ENCODE measurements around the gene ARFRP1.

ARFRP1 gene

GRCh38 chr20:63701329-63702035, 6.3 kb downstream of the ARFRP1 start:
- peak; percentile 2 for DNase-seq

GRCh38 chr20:63701051-63701328, 6.8 kb downstream of the ARFRP1 start:
- DNase-seq = no peak

DNA sequence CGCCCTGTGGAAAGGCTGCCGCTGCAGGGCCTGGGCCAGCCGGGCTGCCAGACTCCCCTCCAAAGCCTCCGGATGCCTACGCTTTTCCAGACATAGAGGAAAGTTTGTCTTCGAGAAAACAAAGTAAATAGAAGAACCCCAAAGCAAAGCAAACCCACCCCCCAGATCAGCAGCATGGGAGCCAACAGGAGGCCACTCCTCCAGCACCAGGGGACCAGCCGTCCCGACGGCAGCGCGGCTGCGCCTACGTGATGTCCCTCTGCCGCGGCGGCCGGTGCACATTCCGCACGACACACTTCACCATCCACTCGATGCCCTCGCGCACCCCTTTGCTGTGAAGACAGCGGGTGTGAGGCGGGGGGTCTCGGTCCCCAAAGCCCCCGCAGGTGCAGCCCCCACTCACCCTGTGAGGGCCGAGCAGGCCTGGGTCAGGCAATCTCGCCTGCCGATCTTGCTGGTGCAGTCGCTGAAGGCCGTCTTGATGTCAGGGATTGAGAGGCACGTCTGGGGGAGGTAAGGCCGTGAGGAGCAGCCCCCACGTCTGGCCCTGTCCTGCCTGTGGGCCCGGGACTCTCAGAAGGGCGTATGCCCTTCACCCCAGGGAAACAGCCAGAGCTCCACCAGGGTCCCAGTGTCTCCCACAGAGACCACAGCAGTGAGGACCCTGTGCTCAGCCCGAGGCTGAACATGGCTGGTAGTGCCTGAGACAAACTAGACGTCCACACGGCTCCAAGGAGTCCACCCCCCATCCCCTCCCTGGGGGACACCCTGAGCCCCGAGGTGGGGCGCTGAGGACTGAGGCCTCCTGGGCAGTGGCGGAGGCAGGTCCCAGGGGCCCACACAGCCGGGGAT, 7.4 kb downstream of the ARFRP1 start:
- DNase-seq = peak; percentile 2

DNA sequence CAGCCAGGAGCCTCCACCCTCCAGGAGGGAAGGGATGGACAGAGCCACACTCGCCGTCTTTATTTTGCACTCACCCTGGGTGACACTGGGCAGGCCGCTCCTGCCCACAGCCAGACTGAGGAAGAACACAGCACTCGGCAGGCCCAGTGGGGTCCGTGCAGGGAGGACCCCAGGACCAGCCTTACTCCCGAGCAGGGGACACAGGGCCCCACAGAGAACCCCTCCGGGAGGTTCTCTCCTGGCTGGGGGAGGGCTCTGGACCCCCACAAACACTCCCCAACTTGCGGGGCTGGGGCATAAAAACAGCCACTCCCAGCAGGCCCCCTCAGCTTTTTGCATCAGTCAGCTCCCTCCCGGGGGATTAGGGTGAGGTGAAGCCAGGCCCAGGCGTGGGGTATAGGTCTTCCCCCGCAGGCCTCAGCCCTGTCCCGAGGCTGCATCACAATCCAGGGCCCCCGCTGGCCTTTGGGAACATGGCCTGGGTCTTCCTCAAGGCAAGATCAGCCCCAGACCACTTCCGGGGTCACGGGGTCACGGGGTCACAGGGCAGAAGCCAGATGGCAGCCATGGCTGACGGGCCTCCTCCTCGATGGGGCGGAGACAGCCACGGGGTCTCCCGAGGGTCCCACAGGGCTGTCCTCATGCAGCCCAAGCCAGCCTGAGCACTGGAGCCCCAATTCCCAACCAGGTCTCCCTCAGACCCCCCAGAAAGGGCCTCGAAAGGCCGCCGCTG, 8.1 kb downstream of the ARFRP1 start:
- DNase-seq = peak; percentile 2

DNA sequence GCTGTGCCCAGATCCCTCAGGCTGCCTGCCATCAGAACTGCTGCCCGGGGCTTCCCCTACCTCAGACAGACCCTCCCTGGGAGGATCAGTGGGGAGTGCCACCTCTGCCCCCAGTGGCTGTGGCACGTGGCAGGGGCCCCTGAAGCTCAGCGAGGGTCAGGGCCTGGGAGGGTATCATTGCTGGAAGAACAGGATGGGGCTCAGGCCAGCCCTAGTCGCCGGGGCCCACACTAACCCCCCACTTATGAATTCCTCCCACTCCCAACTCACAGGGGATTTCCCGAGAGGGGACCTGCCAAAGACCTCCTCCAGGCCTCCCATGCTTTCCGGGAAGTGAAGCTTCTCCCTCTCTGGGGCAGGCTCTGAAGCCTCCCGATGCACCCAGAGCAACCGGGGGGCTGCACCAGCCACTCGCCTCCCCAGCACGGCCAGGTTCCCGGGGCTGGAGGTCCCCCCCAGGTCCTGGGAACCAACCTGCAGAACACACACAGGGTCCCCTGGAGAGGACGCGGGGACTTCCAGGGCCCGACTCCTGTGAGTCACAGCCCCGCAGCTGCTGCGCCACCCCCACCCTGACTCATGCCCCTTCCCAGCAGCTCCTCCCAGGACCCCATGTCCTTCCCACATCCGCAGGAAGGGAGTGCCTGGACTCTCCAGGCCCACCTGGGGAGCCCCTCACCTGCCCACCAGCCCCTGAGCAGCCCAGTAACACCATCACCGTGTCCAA, 8.9 kb downstream of the ARFRP1 start:
- DNase-seq = peak; percentile 3

DNA sequence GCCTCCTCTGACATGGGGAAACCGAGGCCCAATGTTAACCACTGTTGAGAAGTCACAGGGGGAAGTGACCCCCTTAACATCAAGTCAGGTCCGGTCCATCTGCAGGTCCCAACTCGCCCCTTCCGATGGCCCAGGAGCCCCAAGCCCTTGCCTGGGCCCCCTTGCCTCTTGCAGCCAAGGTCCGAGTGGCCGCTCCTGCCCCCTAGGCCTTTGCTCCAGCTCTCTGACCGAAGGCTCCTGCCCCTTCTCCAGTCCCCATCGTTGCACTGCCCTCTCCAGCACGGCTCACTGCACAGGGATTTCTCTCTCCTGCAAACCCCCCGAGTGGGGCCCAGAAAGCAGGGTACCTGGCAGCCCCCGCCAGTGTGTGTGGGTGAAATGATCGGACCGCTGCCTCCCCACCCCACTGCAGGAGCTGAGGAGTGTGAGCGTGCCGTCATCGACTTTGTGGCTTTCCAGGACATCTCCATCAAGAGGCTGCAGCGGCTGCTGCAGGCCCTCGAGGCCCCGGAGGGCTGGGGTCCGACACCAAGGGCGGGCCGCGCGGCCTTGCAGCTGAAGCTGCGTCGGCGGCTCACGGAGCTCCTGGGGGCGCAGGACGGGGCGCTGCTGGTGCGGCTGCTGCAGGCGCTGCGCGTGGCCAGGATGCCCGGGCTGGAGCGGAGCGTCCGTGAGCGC, 9.8 kb downstream of the ARFRP1 start:
- no peak for DNase-seq

DNA sequence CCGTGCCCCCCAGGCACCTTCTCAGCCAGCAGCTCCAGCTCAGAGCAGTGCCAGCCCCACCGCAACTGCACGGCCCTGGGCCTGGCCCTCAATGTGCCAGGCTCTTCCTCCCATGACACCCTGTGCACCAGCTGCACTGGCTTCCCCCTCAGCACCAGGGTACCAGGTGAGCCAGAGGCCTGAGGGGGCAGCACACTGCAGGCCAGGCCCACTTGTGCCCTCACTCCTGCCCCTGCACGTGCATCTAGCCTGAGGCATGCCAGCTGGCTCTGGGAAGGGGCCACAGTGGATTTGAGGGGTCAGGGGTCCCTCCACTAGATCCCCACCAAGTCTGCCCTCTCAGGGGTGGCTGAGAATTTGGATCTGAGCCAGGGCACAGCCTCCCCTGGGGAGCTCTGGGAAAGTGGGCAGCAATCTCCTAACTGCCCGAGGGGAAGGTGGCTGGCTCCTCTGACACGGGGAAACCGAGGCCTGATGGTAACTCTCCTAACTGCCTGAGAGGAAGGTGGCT, 10.4 kb downstream of the ARFRP1 start:
- DNase-seq = no peak

DNA sequence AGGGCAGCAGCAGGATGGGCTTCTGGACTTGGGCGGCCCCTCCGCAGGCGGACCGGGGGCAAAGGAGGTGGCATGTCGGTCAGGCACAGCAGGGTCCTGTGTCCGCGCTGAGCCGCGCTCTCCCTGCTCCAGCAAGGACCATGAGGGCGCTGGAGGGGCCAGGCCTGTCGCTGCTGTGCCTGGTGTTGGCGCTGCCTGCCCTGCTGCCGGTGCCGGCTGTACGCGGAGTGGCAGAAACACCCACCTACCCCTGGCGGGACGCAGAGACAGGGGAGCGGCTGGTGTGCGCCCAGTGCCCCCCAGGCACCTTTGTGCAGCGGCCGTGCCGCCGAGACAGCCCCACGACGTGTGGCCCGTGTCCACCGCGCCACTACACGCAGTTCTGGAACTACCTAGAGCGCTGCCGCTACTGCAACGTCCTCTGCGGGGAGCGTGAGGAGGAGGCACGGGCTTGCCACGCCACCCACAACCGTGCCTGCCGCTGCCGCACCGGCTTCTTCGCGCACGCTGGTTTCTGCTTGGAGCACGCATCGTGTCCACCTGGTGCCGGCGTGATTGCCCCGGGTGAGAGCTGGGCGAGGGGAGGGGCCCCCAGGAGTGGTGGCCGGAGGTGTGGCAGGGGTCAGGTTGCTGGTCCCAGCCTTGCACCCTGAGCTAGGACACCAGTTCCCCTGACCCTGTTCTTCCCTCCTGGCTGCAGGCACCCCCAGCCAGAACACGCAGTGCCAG, 11.0 kb downstream of the ARFRP1 start, which contains the start of gene TNFRSF6B:
TSS of gene TNFRSF6B (plus strand) at position 25 of the 729 bp plus-strand sequence. CDS start at position 141, 116 bp downstream.
- no peak for DNase-seq

DNA sequence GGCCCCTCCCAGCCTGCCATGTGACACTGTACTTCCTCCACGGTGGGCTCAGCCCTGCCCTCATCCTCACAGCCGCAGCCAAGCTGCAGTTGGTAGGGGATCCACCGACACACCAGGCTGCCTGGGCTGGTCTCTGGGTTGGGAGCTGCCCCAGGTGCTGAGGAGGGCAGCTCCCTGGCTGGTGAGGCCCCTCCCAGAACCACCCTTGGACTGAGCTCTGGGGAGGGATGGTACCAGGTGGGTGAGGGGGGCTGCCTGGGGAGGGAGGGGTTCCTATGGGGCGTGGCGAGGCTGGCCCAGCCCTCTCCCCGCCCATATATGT, 11.5 kb downstream of the ARFRP1 start:
- peak; percentile 19 for DNase-seq

DNA sequence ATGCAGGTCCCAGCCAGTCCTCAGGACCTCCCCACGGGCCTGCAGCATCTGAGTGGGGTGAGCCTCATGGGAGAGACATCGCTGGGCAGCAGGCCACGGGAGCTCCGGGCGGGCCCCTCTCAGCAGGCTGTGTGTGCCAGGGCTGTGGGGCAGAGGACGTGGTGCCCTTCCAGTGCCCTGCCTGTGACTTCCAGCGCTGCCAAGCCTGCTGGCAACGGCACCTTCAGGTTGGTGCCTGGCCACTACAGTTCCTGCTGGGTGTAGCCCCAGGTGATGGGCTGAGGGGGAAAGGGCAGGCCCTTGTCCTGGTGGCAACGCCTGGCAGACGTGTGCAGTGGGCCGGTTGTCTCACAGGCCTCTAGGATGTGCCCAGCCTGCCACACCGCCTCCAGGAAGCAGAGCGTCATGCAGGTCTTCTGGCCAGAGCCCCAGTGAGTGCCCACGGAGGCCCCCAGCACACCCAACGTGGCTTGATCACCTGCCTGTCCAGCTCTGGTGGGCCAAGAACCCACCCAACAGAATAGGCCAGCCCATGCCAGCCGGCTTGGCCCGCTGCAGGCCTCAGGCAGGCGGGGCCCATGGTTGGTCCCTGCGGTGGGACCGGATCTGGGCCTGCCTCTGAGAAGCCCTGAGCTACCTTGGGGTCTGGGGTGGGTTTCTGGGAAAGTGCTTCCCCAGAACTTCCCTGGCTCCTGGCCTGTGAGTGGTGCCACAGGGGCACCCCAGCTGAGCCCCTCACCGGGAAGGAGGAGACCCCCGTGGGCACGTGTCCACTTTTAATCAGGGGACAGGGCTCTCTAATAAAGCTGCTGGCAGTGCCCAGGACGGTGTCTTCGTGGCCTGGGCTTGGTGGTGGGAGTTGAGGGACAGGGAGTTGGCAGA, 12.1 kb downstream of the ARFRP1 start:
- no peak for DNase-seq

- no peak for DNase-seq
These were observed 13.0 kb downstream of the ARFRP1 start for GRCh38 chr20:63694584-63695423.

- DNase-seq = no peak
These were observed 13.8 kb downstream of the ARFRP1 start for GRCh38 chr20:63693733-63694583.

DNA sequence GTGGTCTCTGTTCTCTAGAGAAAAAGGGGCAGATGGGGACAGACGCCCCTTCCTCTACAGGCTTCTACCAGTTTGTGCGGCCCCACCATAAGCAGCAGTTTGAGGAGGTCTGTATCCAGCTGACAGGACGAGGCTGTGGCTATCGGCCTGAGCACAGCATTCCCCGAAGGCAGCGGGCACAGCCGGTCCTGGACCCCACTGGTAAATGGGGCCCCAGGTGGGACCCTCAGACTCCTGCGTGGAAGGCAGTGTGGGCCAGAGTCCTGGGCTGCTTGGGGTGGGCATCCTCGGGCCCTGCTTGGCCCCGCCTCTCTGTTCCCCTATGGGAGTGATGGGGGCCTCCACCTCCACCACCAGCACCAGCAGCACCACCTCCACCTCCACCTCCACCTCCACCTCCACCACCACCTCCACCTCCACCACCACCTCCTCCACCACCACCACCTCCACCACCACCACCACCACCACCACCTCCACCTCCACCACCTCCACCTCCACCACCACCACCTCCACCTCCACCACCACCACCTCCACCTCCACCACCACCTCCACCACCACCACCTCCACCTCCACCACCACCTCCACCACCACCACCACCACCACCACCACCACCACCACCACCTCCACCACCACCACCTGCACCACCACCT, 14.6 kb downstream of the ARFRP1 start:
- DNase-seq = no peak

- no peak for DNase-seq
These were observed 15.2 kb downstream of the ARFRP1 start for GRCh38 chr20:63692436-63693082.

DNA sequence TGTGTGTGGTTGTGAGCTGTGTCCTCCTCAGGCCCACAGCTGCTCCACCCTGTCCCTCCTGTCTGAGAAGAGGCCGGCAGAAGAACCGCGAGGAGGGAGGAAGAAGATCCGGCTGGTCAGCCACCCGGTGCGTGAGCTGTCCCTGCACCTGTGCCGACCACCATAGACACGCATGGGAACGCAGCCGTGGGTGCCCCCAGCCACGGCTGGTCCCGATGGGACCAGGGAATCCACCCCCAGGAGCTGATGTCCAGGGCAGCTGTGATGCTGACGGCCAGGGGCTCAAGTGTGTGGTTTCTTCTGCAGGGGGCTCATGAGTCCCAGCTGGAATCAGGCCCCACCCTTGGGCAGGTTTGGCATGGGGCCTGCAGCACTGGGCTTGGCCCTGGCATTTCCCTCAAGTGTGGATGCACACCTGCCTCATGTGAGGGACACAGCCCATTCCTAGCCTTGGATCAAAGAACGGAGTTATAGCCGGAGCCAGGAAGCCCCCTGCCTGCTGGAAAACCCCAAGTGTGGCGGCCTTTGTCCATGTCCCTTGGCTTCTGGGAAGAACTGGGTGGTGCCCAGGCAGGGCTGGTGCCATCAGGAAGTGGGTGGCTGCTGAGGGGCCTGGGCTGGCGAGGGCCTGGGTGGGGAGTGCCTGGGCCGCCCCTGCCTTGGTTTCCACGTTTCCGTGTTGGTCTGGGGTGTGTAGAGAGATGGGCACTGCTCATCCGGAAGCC, 15.9 kb downstream of the ARFRP1 start:
- peak; percentile 3 for DNase-seq

GRCh38 chr20:63690898-63691710, 16.7 kb downstream of the ARFRP1 start:
- DNase-seq = peak; percentile 3

All from activated gamma-delta T cell treated with Interleukin-2 at 50 U/mL for 16 hours (primary cell).